B cell (primary cell): Measurements from ENCODE around the gene ELMO1. TPM values are rescaled to one million over a fixed set of nuclear protein-coding genes. Genes with fewer than 3 reads are reported as not detected.

Source experiments
- ATAC-seq: fragments of 200-7000 bp; cut with Tn5 transposase; one replicate; pipeline ENCODE4 v1.10.0; 2021; ENCODE audit warnings: low read depth, mild to moderate bottlenecking, moderate number of reproducible peaks, moderate library complexity
- CTCF ChIA-PET: fragments of 350-600 bp; sonication (Branson Sonifier 250); formaldehyde crosslinking; loops from one replicate; lab custom pipeline; 2021; ENCODE audit warnings: antibody characterized with exemption, inconsistent platforms; lab: Charles Lee
- POLR2A ChIA-PET: fragments of 350-600 bp; sonication (Branson Sonifier 250); formaldehyde crosslinking; loops from one replicate; lab custom pipeline; 2021; ENCODE audit warnings: antibody characterized with exemption; lab: Charles Lee
- DNase-seq: peaks from one replicate; pipeline ENCODE4 v3.0.0; 2013
- H2AFZ ChIP-seq: 2 replicates; pipeline ENCODE4 v1.6.1; 2012; ENCODE audit warnings: mild to moderate bottlenecking, low read depth, low read length; ENCODE audit not compliant: insufficient read depth, poor library complexity, severe bottlenecking
- H3K27ac ChIP-seq, 2 donors: 1 replicate in 1 of 2; 2 replicates in 1 of 2; pipeline ENCODE4 v1.5.1; 2012 to 2013; ENCODE audit warnings: low read length in 2 of 2, mild to moderate bottlenecking in 2 of 2, moderate library complexity in 1 of 2
- H3K27me3 ChIP-seq, 4 experiments: fragments of 200-600 bp in 1 of 4; sonication (generic) in 1 of 4; replicated peaks in 1 of 4; 1 replicate in 2 of 4; 2 replicates in 2 of 4; pipeline versions ENCODE4 v1.6.1 to v1.7.0; 2013 to 2016; ENCODE audit warnings: low read length in 3 of 4, mild to moderate bottlenecking in 2 of 4, mixed read lengths in 1 of 4, moderate library complexity in 1 of 4; ENCODE audit not compliant: insufficient read depth in 4 of 4, control insufficient read depth in 3 of 4; ENCODE audit errors: control extremely low read depth in 1 of 4
- H3K36me3 ChIP-seq, 2 experiments: replicated peaks in 1 of 2; 1 replicate in 1 of 2; 2 replicates in 1 of 2; pipeline versions ENCODE4 v1.6.1 to v1.7.1; 2013; ENCODE audit warnings: low read length in 1 of 2; ENCODE audit not compliant: insufficient read depth in 2 of 2, control insufficient read depth in 1 of 2; ENCODE audit errors: control extremely low read depth in 1 of 2, extremely low read depth in 1 of 2
- H3K4me1 ChIP-seq, 2 donors: fragments of 200-600 bp in 1 of 2; sonication (generic) in 1 of 2; 1 replicate in 1 of 2; 2 replicates in 1 of 2; pipeline versions ENCODE4 v1.5.1 to v1.6.1; 2013 to 2017; ENCODE audit warnings: low read length in 2 of 2; ENCODE audit not compliant: control insufficient read depth in 2 of 2, insufficient read depth in 2 of 2
- H3K4me2 ChIP-seq: replicated peaks from 2 replicates; pipeline ENCODE3; 2012; ENCODE audit warnings: mild to moderate bottlenecking, low read depth, low read length; ENCODE audit not compliant: poor library complexity, severe bottlenecking
- H3K4me3 ChIP-seq, 5 experiments: fragments of 200-600 bp in 1 of 5; sonication (generic) in 1 of 5; 1 replicate in 3 of 5; 2 replicates in 2 of 5; pipeline versions ENCODE4 v1.5.1 to v1.7.0; 2011 to 2016; ENCODE audit warnings: low read length in 4 of 5, mild to moderate bottlenecking in 4 of 5, low read depth in 2 of 5, control low read depth in 1 of 5, moderate library complexity in 1 of 5; ENCODE audit not compliant: insufficient read depth in 1 of 5; ENCODE audit errors: control extremely low read depth in 1 of 5, extremely low read depth in 1 of 5
- H3K79me2 ChIP-seq: fragments of 200-600 bp; sonication (generic); one replicate; pipeline ENCODE4 v1.6.0; 2016; ENCODE audit warnings: low read length; ENCODE audit not compliant: control insufficient read depth, insufficient read depth
- H3K9ac ChIP-seq: fragments of 200-600 bp; sonication (generic); 2 replicates; pipeline ENCODE4 v1.6.1; 2017; ENCODE audit warnings: mild to moderate bottlenecking, low read length, moderate library complexity
- H3K9me3 ChIP-seq, 3 donors: one replicate each; pipeline versions ENCODE4 v1.6.1 to v1.7.1; 2013; ENCODE audit warnings: low read length in 2 of 3; ENCODE audit not compliant: control insufficient read depth in 2 of 3, insufficient read depth in 1 of 3; ENCODE audit errors: control extremely low read depth in 1 of 3
- H4K20me1 ChIP-seq: 2 replicates; pipeline ENCODE4 v1.6.0; 2012; ENCODE audit warnings: mild to moderate bottlenecking, low read length; ENCODE audit not compliant: insufficient read depth, control insufficient read depth, poor library complexity, severe bottlenecking
- H3K27ac Mint-ChIP-seq: one replicate; pipeline ENCODE4 v1.8.0; 2021; ENCODE audit warnings: mixed read lengths
- H3K27me3 Mint-ChIP-seq: one replicate; pipeline ENCODE4 v1.8.0; 2021; ENCODE audit warnings: mixed read lengths
- H3K4me1 Mint-ChIP-seq: one replicate; pipeline ENCODE4 v1.8.0; 2021; ENCODE audit warnings: mixed read lengths
- H3K4me3 Mint-ChIP-seq: one replicate; pipeline ENCODE4 v1.8.0; 2021; ENCODE audit warnings: mixed read lengths
- H3K9me3 Mint-ChIP-seq: one replicate; pipeline ENCODE4 v1.8.0; 2022; ENCODE audit warnings: mixed read lengths; ENCODE audit not compliant: insufficient read depth
- EZH2 ChIP-seq: IDR thresholded peaks from 2 replicates; pipeline ENCODE4 v1.6.1; 2012; ENCODE audit warnings: borderline replicate concordance, low read depth, mild to moderate bottlenecking, moderate library complexity, low read length; ENCODE audit not compliant: insufficient read depth, poor library complexity, severe bottlenecking
- WGBS: methylation state at CpG from one replicate; pipeline ENCODE4 v1.1.5; 2013; ENCODE audit warnings: missing lambda C conversion rate; ENCODE audit not compliant: insufficient coverage; 5-methylcytosine and 5-hydroxymethylcytosine counted together
- intact Hi-C: fragments of 100-400 bp; cut with micrococcal nuclease; formaldehyde crosslinking; loops from one replicate; pipeline ENCODE4 v1.10.0; 2022
- polyA plus RNA-seq: library from polyadenylated mRNA; depleted of rRNA; stranded (reverse); fragments of >200 nt; gene quantifications from 2 replicates; pipeline ENCODE4 v1.2.3, GENCODE V29; 2012
- total RNA-seq, 2 donors: library from RNA; stranded (reverse); fragments of 120-200 nt in 1 of 2; gene quantifications; 1 replicate in 1 of 2; 2 replicates in 1 of 2; pipeline versions ENCODE4 v1.2.3 to v1.2.4, GENCODE V29; 2013 to 2022
- TF ChIP-seq, protein P1 (sequence below): fragments of 200-600 bp; IDR thresholded peaks from one replicate; pipeline ENCODE4 v1.8.0; 2022; ENCODE audit warnings: antibody characterized with exemption, mild to moderate bottlenecking

ELMO1 gene
- total and polyA plus RNA-seq, 2 donors (not counting 1 experiment from before 2014, with no cell fraction given), result 44.7 to 177 TPM

DNA sequence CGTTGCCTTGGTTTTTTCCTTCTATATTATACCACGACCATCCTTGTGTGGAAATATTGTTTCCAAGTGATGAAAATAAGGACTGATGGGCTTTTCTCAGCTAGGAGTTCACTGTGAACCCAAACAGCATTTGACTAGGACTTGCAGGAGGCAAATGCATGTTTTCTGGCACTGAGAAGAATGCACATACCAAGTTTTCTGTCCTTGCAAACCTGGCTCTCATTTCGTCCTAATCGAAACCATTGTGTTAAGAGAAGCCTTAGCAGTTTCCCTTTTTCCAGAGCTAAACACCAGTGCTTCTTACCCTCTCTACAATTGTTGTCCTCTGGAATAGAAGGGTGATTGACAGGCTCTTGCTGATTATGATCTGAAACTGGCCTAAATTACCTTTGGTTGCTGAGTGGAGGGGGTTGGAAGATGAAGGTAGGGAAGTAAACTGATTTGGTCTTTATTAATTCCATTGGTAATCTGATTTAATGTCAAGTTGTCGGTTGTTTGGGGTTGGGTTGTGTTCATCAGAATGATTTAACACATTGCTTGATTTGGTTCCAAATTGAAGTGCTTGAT lies 33.1 kb upstream of the ELMO1 start:
- Histone ChIP-seq H2AFZ (no peak overlapping the region), H3K9me3 (no peaks in the 10 kb centered on the region), H3K4me3 (no peak overlapping the region), H3K27ac (no peak overlapping the region), H3K36me3 (no peaks in the 10 kb centered on the region), H3K27me3 (peaks cover 0 to 4% (median 0%) of the 10 kb centered on the region in 4 experiments), H3K9ac (no peak overlapping the region), H3K4me2 (no peak overlapping the region), H4K20me1 (no peaks in the 10 kb centered on the region), H3K79me2 (no peaks in the 10 kb centered on the region), H3K4me1 (no peaks in the 10 kb centered on the region)
- no peak for TF ChIP-seq EZH2
- TF ChIP-seq, protein P1, sequence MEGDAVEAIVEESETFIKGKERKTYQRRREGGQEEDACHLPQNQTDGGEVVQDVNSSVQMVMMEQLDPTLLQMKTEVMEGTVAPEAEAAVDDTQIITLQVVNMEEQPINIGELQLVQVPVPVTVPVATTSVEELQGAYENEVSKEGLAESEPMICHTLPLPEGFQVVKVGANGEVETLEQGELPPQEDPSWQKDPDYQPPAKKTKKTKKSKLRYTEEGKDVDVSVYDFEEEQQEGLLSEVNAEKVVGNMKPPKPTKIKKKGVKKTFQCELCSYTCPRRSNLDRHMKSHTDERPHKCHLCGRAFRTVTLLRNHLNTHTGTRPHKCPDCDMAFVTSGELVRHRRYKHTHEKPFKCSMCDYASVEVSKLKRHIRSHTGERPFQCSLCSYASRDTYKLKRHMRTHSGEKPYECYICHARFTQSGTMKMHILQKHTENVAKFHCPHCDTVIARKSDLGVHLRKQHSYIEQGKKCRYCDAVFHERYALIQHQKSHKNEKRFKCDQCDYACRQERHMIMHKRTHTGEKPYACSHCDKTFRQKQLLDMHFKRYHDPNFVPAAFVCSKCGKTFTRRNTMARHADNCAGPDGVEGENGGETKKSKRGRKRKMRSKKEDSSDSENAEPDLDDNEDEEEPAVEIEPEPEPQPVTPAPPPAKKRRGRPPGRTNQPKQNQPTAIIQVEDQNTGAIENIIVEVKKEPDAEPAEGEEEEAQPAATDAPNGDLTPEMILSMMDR, result no peak
- Mint-ChIP-seq H3K27me3 (peaks cover 42% of the 10 kb centered on the region), H3K4me3 (no peak overlapping the region), H3K27ac (no peak overlapping the region), H3K4me1 (no peaks in the 10 kb centered on the region), H3K9me3 (no peaks in the 10 kb centered on the region)
- intact Hi-C loops, result no loop called here
- WGBS, result no CpG with 5 or more reads among the region's 5 CpGs
- CTCF ChIA-PET, result interaction anchor here (2.0 kb wide), 1 partner anchor 13 kb away, joined by 8 read pairs; no protein-coding TSS in a partner anchor
- POLR2A ChIA-PET, result no interaction called here
- DNase-seq (no peak), ATAC-seq (no peak)

DNA sequence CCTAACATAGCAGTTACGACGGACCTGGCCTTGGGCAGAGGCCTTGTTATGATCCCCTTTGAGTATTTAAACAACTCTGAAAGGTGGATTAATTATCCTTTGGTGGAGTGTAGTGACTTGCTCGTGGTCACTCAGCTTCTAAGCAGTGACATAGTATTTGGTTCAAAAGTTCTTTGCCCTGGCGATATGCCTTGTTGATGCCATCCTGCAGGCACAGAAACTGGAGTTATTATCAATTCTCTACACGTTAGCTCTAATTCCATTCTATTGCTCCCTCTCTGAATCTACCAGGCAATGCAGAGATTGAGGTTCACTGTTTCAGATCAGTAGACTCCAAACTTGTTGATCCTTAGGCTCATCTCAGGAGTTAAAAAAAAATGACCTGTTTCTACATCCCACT lies 32.5 kb upstream of the ELMO1 start:
- no peak overlapping the region for H3K9ac ChIP-seq
- no peak overlapping the region for H3K4me3 ChIP-seq
- no peaks in the 10 kb centered on the region for H3K4me1 ChIP-seq
- TF ChIP-seq, protein P1, result no peak
- TF ChIP-seq EZH2, result no peak
- no peak overlapping the region for H3K27ac ChIP-seq
- Mint-ChIP-seq H3K27ac (no peak overlapping the region), H3K27me3 (peaks cover 41% of the 10 kb centered on the region), H3K4me3 (no peak overlapping the region), H3K4me1 (no peaks in the 10 kb centered on the region), H3K9me3 (no peaks in the 10 kb centered on the region)
- H3K79me2 ChIP-seq, result no peaks in the 10 kb centered on the region
- no peaks in the 10 kb centered on the region for H3K36me3 ChIP-seq
- CTCF ChIA-PET, result interaction anchor here (2.0 kb wide), 1 partner anchor 14 kb away, joined by 8 read pairs; no protein-coding TSS in a partner anchor
- DNase-seq (no peak), ATAC-seq (no peak)
- POLR2A ChIA-PET, result no interaction called here
- H4K20me1 ChIP-seq, result no peaks in the 10 kb centered on the region
- peaks cover 0 to 4% (median 0%) of the 10 kb centered on the region in 4 experiments for H3K27me3 ChIP-seq
- H3K9me3 ChIP-seq, result no peaks in the 10 kb centered on the region
- H2AFZ ChIP-seq, result no peak overlapping the region
- intact Hi-C loops, result no loop called here
- WGBS, result 83% methylated on average over 5 of the region's 5 CpGs
- no peak overlapping the region for H3K4me2 ChIP-seq
